HG03139 (cell line): ENCODE measurements around the gene TNXB.

Experiments used
- ATAC-seq: cut with Tn5 transposase; IDR thresholded peaks from one replicate; pipeline ENCODE4 v1.9.1; 2021; ENCODE audit not compliant: unreplicated experiment

TNXB gene

GRCh38 chr6:32140420-32141046, 31.4 kb upstream of the TNXB start:
- ATAC-seq: no peak

DNA sequence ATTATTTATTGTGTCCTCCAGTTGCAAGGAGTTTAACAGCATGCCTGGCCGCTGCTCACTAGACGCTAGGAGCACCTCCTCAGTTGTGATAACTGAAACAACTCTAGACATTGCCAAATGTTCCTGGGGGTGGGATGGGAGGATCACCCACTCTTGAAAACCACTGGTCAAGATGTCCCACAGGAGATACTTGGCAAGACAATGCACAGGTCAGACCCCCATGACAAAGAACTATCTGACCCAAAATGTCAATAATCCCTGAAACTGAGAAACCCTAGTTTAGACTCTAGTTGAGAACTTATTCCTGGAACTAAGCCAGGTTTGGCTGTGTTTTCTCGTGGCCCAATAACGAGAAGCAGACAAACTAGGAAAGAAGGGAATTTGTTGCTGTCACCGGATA, 30.5 kb upstream of the TNXB start:
- ATAC-seq: no peak

- no peak for ATAC-seq
Measured at GRCh38 chr6:32137454-32137853, 28.3 kb upstream of the TNXB start.

GRCh38 chr6:32133786-32134185, 24.6 kb upstream of the TNXB start:
- no peak for ATAC-seq

DNA sequence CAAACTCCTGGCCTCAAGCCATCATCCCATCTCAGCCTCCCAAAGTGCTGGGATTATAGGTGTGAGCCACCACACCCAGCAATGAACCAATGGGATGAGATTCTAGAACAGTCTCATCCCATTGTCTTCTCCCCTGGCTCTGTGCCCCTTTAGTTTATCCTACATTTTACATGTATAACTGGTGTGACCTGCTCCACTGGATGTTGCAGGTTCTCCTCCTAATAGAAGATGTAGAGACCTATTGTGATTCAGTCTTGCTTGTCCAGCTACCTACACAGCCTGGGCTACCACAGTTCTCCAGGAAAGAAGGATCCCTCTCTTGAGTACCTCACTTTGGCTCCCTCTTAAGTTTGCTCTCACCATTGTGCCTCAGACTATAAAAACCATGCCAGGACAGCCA, 23.0 kb upstream of the TNXB start:
- ATAC-seq: no peak

DNA sequence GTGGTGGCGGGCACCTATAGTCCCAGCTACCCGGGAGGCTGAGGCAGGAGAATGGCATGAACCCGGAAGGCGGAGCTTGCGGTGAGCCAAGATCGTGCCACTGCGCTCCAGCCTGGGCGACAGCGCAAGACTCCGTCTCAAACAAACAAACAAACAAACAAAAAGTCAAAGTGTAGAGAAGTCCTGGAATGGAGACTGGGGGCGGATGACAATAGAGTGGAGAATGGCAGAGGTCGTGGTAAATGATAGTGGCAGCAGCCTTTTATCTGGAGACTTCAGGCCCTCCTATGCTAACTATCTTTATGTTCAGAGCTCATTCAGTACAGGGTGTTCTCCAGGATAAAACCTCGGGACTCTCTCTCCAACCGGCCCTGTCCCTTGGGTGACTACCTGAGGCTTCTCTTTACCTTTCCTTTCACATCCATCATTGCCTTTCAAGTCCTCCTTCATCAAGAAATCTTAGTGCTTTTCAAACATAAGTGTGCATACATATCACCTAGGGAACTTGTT, 22.4 kb upstream of the TNXB start:
- ATAC-seq: no peak

DNA sequence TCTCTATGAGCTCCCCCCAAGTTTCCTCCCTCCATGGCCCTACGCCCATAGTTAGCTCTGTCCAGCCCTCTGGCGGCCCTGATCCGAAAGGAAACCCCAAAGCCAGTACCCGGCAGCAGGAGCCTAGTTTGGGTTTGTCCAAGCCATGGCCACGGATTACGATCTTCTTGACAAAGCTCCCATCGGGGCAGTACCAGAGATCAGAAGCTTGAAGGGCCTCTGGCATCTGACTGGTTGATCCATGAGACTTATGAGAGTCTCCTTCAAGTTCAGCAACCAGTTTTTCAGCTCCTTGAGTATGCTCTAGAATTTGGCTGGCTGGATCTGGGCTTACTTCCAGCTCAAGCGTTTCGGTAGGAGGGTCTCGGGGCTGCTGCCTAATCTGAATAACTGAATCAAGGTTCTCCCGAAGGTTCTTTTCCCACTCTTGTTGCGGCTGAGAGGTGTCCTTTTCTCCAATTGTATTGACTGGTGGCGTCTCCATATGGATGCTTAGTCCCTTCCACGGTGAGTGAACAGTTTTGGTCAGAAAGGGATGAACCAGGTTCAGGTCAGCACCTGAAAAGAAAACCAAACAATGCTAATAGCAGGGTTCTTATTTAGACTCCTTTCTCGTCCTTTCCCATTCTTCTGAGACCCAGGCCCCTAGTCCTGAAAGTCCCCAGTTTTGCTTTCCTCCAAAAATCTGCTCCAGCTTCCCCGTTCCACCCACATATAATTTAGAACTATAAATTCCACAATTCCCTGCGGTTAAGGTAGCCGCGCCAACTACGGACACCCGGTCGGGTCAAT, 20.4 kb upstream of the TNXB start:
- no peak for ATAC-seq

DNA sequence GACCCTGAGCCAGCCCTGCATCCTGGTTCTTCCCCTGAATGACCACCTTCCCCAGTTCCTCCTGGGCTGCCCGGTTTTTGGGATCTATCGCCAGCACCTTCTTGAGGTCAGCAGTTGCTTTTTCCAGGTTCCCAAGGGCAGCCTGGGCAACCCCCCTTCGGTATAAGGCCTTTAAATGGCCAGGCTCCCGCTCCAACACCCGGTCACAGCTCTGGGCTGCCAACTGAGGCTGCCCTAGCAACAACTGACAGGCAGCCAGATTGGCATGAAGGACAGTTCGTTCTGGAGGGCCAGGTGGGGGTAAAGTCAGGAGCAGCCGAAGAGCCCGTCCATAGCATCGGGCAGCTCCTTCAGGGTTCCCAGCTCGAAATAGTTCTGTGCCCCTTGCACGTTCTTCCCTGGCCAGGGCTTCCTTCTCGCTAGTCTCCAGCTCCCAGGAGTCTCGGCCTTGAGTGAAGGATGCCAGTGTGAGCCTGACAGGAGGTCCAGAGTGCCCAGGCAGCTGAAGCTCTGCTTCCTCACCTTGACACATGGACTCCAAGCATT, 19.7 kb upstream of the TNXB start:
- no peak for ATAC-seq

DNA sequence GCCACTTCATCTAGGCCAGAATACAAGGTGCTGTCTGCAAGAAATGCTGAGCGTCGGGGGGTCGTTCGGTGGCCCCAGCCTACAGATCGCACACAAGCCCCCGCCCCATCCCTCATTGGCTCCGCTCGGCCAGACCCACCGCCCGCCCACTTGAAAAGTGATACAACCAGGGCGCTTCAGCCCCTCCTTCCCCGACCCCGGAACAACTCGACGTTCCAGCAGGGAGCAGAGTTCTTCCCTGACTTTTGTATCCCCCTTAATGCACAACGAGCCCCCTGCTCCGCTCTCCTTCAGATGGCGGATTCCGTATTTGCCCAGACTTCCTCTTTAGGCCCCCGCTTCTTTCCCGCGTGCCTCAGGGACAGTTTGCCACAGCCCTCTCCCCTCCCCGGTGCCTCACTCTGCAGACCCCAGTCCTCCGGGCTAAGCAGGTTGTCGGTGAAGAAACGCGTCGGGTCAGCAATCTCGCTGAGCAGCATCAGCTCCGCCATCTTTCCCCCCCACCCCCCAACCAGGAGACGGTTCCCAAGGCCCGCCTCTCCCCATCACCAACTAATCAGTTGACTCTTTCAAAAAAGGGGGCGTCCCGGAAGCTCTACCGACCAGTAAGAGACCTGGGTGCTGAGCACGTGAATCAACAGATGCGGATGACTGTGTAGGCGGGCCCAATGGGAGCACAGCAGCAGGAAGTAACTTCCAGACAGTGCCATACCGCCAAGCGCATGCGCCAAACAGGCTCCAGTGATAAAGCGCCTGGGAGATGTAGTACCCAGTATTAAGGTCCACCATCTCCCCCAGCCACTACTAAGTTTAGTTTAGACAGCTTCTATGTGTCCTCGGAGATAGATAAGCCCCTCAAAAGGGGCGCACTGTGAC, 18.8 kb upstream of the TNXB start, which contains the start of gene ATF6B:
Gene ATF6B, minus strand, starts transcription at position 530 of the 876 bp plus-strand sequence. Its CDS starts 39 bp downstream, at position 491.
- ATAC-seq: peak; percentile 72

DNA sequence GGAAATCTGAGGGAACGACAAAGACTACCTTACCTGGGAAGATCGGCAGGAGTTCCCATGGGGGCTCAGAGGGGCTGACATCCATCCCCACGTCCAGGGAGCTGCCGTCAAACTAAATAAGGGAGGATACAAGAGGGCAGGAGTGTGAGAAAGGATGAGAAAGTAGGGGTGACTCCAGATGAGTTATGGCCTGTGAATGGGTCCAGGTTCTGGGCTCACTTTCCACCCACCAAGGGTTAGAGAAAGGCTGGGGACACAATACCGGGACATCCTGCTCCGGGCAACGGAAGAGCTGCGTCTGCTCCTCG, 18.2 kb upstream of the TNXB start:
- ATAC-seq: no peak

DNA sequence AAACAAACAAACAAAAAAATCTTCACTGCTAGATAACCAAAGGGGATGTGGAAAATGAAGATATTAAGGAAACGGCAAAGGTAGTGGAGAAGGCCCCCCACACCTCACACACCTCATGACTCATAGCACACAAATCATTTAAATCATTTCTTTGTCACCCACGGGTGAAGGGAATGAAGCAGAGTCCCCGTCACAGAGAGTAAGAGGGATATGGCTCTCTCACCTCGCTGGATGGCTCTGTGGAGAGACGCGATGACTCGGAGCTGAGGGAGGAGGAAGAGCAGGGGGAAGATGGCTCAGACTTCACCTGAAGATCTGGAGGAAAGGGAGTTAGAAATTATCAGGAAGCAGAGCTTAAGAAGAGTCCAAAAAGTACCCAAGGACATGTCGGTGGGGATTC, 17.7 kb upstream of the TNXB start:
- no peak for ATAC-seq

DNA sequence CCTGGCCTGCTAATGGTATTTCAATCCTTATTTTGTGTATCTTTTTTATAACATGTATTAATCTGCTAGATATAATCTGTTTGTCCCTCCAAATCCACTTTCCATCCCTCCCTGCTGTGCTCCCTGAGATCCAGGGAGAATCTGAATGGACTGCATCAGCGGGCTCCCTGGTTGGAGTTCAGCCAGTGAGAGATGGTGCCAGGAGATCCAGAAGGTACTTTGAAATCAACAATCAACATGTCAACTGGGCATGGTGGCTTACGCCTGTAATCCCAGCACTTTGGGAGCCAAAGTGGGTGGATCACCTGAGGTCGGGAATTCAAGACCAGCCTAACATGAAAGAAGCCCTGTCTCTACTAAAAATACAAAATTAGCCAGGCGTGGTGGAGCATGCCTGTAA, 14.5 kb upstream of the TNXB start:
- ATAC-seq: no peak

- no peak for ATAC-seq
Measured at GRCh38 chr6:32120573-32121059, 11.5 kb upstream of the TNXB start.

- no peak for ATAC-seq
Measured at GRCh38 chr6:32118782-32119628, 9.9 kb upstream of the TNXB start.

DNA sequence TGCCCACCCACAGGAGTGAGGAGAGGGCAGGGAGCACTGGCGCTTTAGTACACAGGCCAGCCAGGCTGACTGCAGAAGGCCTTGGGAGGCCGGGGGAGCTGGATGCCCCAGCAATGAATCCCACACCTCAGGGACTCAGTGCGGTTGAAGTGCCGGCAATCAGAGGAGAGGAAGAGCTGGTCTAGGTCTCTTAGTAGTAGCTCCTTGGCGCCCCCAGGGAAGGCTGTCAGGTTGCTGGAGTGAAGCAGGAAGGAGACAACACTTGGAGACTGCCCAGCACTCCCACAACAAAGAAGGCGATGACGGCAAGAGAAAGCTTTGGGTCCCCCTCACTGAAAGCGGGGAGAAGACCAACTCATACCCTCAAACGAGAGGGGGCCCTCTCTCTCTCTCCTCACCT, 8.3 kb upstream of the TNXB start:
- ATAC-seq: no peak

DNA sequence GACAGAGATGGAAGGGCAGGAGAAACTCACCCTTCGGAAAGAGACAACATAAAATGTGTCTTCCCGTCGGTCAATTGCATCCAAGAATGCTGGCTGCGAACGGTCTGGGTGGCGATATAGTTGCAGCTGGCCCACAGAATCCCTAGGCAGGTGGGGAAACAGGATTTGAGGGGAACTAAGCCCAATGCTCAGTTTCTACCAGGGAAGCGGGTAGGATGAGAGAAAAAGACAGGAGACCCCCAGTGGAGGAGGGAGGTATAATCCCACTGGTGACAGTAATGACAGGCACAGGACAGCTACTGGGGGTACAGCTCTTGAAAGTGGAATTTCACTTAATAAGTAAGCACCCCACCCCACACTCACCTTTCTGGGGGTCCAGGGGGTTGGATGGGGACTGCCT, 7.5 kb upstream of the TNXB start:
- no peak for ATAC-seq

GRCh38 chr6:32115623-32116022, 6.5 kb upstream of the TNXB start:
- no peak for ATAC-seq

DNA sequence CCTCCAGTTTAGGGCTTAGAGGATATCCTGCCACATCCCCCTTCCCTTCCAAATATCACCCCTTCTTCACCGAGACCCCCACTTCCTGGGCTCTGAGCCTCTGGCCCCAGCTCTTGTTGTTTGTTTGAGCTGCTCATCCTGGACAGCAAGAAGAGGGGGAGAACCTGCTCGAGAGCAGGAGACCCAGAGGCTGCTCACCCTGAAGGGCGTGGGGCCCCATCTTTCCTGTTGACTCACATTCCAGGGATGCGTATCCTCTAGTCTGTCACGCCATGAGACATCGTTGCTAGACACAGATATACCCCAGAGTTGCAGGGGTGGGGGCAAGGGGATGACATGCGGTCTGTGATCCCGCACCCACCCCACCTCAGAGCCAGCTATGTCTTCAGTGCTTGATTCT, 5.7 kb upstream of the TNXB start:
- ATAC-seq: no peak

DNA sequence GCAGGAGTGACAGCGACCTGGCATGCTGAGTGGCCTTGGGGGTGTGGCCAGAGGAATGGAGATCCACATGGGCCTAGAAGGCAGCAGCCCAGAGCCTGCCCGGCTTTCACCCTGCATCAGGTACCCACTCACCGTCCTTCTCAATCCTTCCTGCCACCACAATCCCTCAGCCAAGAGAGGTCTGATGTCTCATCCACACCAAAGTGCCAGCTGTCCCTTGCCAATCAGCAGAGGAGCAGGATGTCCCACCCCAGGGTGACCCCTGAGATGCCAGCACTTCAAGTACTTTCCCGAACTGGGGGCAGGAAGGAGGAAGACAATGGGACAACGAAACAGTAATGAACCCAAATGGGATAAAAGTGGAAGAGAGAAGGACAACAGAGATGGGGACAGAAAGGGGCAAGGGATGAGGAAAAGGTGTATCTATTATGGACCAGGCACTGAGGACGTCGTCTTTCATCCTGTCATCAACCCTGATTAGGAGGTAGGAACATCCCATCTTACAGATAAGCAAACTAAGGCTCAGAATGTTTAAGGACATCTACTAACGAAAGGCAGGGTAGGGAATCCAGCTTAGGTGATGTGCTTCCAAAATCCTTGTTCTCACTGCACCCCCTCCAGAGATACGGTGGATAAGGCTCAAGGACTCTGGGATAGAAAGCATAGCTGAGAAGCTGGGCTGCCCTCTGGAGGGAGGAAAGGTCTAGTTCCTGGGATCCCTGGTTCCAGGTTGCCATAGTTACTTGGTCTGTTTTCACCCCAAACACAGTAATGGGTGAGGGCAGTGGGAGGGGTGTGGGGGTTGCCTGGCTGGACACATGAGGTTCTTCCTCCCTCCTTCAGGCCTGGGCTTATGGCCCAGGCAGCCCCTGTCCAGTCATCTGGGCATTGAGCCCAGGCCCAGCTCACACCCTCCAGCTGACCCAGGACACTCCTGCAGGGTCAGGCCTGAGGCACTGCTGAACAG, 4.5 kb upstream of the TNXB start:
- no peak for ATAC-seq
